SIG-M5 treated with dmso at 0.1 percent for 504 hours (cell line): ENCODE data around the gene NKAIN2.
A peak's percentile ranks its signal among the peaks of the same experiment; 100 is the strongest.

Source experiments
- DNase-seq: peaks from one replicate; lab custom pipeline; 2025; ENCODE audit not compliant: unreplicated experiment; lab: John Stamatoyannopoulos, UW

Gene NKAIN2

DNA sequence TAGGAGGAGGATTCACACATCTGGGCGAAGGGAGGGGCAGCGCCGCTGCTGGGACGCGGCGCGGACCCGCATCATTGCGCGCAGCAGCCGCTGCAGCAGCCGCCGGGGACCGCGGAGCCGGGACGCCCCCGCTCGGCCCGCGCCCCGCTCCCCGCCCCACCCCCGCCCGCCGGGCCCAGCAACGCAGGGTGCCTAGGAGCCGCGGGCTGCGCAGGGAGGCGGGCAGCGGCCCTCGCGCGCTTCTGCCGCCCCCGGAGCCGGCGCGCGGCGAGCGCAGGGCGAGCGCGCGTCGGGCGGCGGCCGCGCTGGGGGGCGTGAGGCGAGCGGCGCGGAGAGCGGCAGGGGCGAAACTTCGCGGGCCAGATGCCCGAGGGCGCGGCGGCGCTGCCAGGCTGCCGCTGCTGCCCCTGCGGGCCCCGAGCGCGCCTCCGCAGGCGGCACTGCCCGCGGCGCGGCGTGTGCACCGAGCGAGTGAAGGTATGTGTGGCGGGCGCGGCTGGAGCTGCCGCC, at the start of gene NKAIN2:
NKAIN2 (plus strand) TSS at position 362 of the 510 bp plus-strand sequence.
- no peak for DNase-seq

DNA sequence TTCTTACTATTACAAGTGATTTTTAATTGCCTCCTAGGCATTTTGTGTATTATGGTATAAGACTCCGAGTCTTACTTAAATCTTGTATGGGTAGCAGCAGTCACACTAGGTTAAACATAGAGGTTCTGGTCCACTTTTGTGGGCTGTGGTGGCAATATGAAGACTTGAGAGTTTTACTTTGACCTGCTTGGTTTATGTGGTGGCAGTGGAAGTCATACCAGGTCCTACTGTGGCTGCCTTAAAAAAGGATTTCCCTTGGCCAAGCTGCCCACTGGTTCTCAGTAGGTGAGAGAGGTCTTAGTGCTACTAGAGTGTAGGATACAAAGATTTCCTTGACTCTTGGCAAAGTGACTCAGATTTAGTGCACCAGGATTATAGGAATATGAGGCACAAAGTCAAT, 44.2 kb upstream of the NKAIN2 start:
- DNase-seq = no peak

GRCh38 chr6:123763904-123764303, 39.8 kb upstream of the NKAIN2 start:
- no peak for DNase-seq

DNA sequence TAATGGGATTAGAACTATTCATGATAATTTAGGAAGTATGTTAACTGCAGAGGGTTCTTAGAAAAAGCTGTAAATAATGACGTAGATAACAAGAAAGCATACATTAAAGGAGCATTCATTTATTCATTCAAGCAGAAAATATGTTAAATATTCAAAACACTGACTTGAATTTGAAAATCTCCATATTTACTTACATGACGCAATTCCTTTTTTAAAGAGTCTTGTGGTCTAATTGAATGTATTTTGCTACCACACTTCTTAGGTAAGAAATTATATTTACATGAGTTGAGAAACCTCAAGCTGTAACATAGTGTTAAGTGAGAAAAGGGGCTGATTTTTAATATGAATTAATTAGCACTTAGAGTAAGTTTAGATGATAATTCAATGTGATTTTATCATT, 38.9 kb upstream of the NKAIN2 start:
- no peak for DNase-seq

- no peak for DNase-seq
Observed at GRCh38 chr6:123768921-123769320, 34.7 kb upstream of the NKAIN2 start.

GRCh38 chr6:123769431-123769830, 34.2 kb upstream of the NKAIN2 start:
- DNase-seq = no peak

- no peak for DNase-seq
Observed at GRCh38 chr6:123770247-123770949, 33.3 kb upstream of the NKAIN2 start.

GRCh38 chr6:123771126-123771525, 32.5 kb upstream of the NKAIN2 start:
- DNase-seq = no peak

DNA sequence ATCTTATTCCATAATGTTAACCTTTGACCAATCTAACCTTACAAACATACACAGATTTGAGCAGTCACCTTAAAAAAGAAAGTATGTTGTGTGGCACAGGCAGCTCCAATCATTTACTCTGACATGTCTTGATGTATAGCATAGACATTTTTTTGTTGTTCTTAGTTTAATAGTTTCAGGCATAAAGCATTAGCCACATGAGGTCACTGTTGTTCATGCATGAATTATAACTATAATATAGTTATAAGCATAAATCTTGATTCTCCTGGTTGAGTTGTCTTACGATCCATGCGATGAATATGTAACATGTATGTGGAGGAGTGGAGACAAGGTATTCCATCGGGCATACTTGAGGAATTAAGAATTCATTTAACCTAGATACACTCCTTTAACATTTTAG, 26.1 kb upstream of the NKAIN2 start:
- peak; percentile 1 for DNase-seq

- no peak for DNase-seq
Observed at GRCh38 chr6:123780021-123780420, 23.6 kb upstream of the NKAIN2 start.

GRCh38 chr6:123784330-123784729, 19.3 kb upstream of the NKAIN2 start:
- DNase-seq = no peak

GRCh38 chr6:123785039-123785438, 18.6 kb upstream of the NKAIN2 start:
- no peak for DNase-seq

DNA sequence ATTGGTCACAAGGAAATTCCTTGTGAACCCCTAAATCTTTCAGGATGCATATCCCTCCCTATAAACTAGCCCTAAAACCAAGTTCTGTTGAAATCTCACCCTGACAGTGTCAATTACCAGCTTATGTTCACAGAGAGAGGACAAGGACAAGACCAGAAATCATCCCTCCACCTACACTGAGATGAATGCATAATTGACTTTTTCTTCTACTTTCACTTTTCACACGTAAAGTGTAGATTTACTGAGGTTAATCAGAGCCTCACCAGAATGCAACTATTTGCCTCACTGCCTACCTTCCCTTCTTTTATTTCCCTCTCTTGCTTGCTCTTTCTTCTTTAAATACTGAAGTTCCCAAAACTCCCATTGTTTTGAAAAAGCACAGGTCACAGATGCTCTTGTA, 15.3 kb upstream of the NKAIN2 start:
- no peak for DNase-seq

GRCh38 chr6:123794190-123794589, 9.5 kb upstream of the NKAIN2 start:
- no peak for DNase-seq

DNA sequence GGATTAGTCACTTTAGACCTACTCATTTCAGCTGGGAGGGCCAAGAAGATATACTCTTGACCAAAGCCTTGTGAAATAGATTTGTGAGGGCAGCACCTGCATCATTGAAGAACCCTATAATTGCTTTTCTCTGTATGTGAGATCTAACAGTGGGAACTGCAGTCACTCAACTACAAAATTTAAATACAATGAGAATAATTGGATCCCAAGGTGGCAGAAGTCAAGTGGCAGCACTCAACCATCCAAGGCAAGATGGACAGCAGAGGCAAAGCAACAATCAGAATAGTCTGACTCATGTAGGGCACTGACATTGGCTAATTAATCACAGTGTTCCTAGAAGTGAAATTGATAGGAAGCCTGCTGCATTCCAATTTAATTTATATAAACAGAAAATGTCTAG, 8.9 kb upstream of the NKAIN2 start:
- no peak for DNase-seq

GRCh38 chr6:123801067-123801466, 2.6 kb upstream of the NKAIN2 start:
- DNase-seq = no peak

GRCh38 chr6:123802351-123802696, 1.3 kb upstream of the NKAIN2 start:
- DNase-seq = no peak

- DNase-seq = peak; percentile 37
Observed at GRCh38 chr6:123802697-123803503, 765 bp upstream of the NKAIN2 start.

- no peak for DNase-seq
Observed at GRCh38 chr6:123804014-123804786, 535 bp downstream of the NKAIN2 start.

DNA sequence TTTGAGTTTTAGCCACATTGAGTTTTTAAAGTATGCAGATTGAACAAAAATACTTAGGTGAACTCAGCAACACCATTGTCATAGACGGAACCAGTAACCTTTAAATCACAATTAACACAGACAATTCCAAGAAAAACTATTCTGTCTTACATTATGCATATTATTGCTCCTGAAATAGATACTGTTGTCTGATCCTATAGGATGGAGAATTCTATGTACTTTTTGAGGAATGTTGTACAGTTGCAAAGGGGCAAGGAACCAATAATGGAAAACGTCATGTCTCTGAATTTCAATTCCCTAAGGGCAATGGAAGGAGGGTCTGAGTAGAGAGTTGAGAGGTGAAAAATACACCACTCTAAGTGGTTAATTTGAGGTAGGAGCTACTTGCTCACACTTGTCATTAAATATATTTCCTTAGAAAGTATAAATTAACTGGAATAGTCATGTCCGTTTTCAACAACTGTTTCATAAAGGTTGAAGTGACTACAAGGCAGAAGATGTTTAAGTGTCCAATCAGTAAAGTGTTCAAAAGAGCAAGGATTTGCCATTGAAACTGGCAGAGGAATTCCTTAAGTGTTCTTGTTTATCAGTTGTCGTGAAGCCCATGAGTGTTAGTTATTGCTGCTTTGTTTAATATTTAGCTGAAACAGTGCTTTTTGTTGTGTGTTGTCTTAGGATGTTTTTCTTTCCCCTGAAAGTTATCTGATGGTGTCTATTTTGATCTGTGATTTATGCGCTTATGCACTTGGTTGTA, 1.3 kb downstream of the NKAIN2 start:
- no peak for DNase-seq

DNA sequence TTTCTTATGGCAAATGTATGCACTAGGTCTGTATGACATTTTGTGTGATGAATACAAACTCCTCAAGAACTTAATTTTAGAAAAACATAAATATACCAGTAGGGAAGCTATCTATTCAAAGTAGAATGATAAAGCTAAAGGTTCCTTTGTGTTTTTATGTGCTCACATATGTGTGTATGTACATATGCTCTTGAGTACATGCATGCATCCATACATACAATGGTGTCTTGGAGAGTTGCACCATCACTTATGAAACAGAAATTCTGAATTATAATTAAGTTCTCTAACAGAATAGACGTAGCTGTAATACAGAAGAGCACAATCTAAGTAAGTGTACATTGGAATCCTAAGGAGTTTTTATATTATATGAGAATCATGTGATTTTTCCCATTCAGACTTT, 2.3 kb downstream of the NKAIN2 start:
- no peak for DNase-seq
